Stomach (tissue), 9 donors: Measurements from ENCODE around the gene PPP1R37. TPM values are rescaled to one million over a fixed set of nuclear protein-coding genes. Genes with fewer than 3 reads are reported as not detected.

Source experiments
- DNase-seq, 2 donors: peaks; one replicate each; pipeline versions ENCODE4 v3.0.0 to v3.0.0-alpha.2; 2013 to 2019
- H3K27ac ChIP-seq, 5 donors: fragments of 200-600 bp in 4 of 5; sonication (generic) in 4 of 5; one replicate each; pipeline ENCODE4 v1.5.1; 2013 to 2019; ENCODE audit warnings: mild to moderate bottlenecking in 1 of 5, moderate library complexity in 1 of 5
- H3K27me3 ChIP-seq, 3 donors: fragments of 200-600 bp; sonication (generic); one replicate each; pipeline ENCODE4 v1.5.1; 2017 to 2019; ENCODE audit warnings: mixed run types in 1 of 3
- H3K36me3 ChIP-seq, 4 donors: fragments of 200-600 bp; sonication (generic); 1 replicate in 3 of 4; 2 replicates in 1 of 4; pipeline ENCODE4 v1.5.1; 2016 to 2019
- H3K4me1 ChIP-seq, 4 donors: fragments of 200-600 bp; sonication (generic); one replicate each; pipeline ENCODE4 v1.5.1; 2016 to 2019
- H3K4me3 ChIP-seq, 4 donors: fragments of 200-600 bp; sonication (generic) in 3 of 4; one replicate each; pipeline ENCODE4 v1.5.1; 2016 to 2019; ENCODE audit warnings: mild to moderate bottlenecking in 1 of 4
- H3K9me3 ChIP-seq, 4 donors: fragments of 200-600 bp; sonication (generic); one replicate each; pipeline ENCODE4 v1.5.1; 2016 to 2019
- EP300 ChIP-seq: sonication (generic); formaldehyde crosslinking; IDR thresholded peaks from one replicate; pipeline ENCODE4 v1.6.1; 2017; ENCODE audit warnings: antibody characterized with exemption
- POLR2A ChIP-seq, 4 donors: fragments of 450-650 bp; IDR thresholded peaks; one replicate each; pipeline ENCODE4 v1.6.1; 2016; ENCODE audit warnings: antibody characterized with exemption in 4 of 4, control low read depth in 2 of 4, mild to moderate bottlenecking in 1 of 4, moderate library complexity in 1 of 4
- POLR2AphosphoS5 ChIP-seq, 3 donors: sonication (generic); formaldehyde crosslinking; IDR thresholded peaks; one replicate each; pipeline ENCODE4 v1.6.1; 2016; ENCODE audit warnings: antibody characterized with exemption in 3 of 3
- WGBS, 5 donors: extraction: QIAGEN DNeasy Blood & Tissue Kit in 3 of 5; methylation state at CpG; one replicate each; pipeline versions ENCODE4 v1.1.5 to v1.1.7; 2013 to 2018; 5-methylcytosine and 5-hydroxymethylcytosine counted together
- intact Hi-C: fragments of 100-400 bp; cut with DNase I; formaldehyde crosslinking; loops from one replicate; pipeline ENCODE4 v1.15.1; 2023; ENCODE audit warnings: low total_unique reads
- polyA plus RNA-seq, 3 donors: library from polyadenylated mRNA; stranded (reverse); fragments of 200-250 nt; gene quantifications; one replicate each; pipeline ENCODE4 v1.2.3, GENCODE V29; 2013
- total RNA-seq, 5 donors: library from RNA; depleted of rRNA; stranded (reverse); fragments of >200 nt; gene quantifications; one replicate each; pipeline versions ENCODE4 v1.1.0 to v1.2.3, GENCODE V29; 2014 to 2016
- TF ChIP-seq, protein P1 (sequence below), 7 experiments: fragments of 450-650 bp in 4 of 7; fragments of 200-600 bp in 3 of 7; sonication (generic) in 3 of 7; IDR thresholded peaks; one replicate each; pipeline ENCODE4 v1.5.1; 2016 to 2019; ENCODE audit warnings: antibody characterized with exemption in 7 of 7, control low read depth in 2 of 7, mild to moderate bottlenecking in 1 of 7
- donor health status: healthy with polysubstance abuse.
- donor health status: Bipolar disorder and iron deficiency.
- donor health status: healthy.

The PPP1R37 gene
- total and polyA plus RNA-seq, 8 donors, result 25.7 to 268 (median 53.9) TPM

DNA sequence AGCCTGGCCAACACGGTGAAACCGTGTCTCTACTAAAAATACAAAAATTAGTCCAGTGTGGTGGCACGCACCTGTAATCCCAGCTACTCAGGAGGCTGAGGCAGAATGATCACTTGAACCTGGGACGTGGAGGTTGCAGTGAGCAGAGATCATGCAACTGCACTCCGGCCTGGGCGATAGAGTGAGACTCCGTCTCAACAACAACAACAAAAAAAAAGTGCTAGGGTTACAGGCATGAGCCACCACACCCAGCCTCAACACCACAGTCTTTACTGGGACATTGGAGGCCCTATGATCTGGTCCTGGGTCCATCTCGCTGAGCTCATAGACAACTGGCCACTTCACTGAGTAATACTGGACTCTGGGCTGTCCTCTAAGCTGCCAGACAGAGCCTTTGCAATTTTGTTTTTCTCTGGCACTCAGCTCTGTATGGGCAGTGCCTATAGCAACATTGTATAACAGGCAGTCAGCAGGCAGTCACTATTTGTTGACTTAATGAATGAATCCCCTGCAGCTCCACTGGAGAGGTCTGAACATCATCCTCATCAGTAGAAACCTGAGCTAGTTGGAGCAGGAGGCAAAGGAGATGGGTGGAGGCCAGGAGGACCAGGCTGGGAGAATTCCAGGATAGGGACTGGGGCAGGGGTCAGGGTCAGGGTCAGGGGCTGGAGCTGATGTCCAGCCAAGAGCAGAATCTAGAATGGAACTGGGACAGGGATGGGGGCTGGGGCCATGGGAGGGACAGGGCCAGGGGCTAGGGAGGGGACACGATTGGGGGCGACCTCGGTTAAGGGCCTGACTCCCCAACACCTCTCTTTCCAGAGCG is 93.7 kb downstream of the PPP1R37 start:
- no peak overlapping the region for H3K4me3 ChIP-seq
- peaks cover 1 to 25% (median 6%) of the 10 kb centered on the region in 4 donors for H3K4me1 ChIP-seq
- intact Hi-C loops, result no loop called here
- no peaks in the 10 kb centered on the region for H3K27me3 ChIP-seq
- no peak for DNase-seq
- H3K9me3 ChIP-seq, result no peaks in the 10 kb centered on the region
- WGBS, 5 donors, result 79 to 93% (median 91%) methylated on average over 10 to 12 of the region's 12 CpGs
- no peak overlapping the region for H3K27ac ChIP-seq
- TF ChIP-seq EP300, result no peak
- no peak for TF ChIP-seq POLR2AphosphoS5 (IDR thresholded peaks at IDR 0.05)
- no peak for TF ChIP-seq POLR2A (IDR thresholded peaks at IDR 0.05)
- TF ChIP-seq, protein P1, sequence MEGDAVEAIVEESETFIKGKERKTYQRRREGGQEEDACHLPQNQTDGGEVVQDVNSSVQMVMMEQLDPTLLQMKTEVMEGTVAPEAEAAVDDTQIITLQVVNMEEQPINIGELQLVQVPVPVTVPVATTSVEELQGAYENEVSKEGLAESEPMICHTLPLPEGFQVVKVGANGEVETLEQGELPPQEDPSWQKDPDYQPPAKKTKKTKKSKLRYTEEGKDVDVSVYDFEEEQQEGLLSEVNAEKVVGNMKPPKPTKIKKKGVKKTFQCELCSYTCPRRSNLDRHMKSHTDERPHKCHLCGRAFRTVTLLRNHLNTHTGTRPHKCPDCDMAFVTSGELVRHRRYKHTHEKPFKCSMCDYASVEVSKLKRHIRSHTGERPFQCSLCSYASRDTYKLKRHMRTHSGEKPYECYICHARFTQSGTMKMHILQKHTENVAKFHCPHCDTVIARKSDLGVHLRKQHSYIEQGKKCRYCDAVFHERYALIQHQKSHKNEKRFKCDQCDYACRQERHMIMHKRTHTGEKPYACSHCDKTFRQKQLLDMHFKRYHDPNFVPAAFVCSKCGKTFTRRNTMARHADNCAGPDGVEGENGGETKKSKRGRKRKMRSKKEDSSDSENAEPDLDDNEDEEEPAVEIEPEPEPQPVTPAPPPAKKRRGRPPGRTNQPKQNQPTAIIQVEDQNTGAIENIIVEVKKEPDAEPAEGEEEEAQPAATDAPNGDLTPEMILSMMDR (IDR thresholded peaks at IDR 0.05), result no peak
- H3K36me3 ChIP-seq, result peaks cover 0 to 4% (median 2%) of the 10 kb centered on the region in 4 donors

DNA sequence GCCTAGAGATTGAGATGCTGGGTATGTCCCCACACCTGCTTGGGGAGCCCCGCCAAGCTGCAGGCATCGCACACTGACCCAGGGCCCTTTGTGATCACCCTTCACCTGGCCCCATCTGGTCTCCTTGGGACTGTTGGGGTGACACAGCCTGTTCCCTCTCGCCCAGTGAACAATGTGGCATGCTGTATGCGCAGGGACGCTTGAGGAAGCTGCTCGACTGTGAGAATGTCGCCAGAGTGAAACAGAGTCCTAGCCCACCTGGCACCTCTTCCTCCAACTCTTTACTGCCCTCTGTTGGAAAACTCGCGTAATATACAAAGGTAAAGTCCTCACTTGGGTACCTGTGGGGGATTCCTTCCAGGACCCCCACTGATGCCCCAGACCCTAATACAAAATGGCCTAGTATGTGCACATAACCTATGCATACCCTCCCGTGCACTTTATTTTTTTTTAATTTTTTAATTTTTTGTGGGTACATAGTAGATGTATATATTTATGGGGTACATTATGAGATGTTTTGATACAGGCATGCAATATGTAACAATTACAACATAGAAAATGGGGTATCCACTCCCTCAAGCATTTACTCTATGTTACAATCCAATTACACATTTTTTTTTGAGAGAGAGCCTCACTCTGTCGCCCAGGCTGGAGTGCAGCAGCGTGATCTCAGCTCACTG is 94.6 kb downstream of the PPP1R37 start:
- no peaks in the 10 kb centered on the region for H3K27me3 ChIP-seq
- intact Hi-C loops, result no loop called here
- H3K4me1 ChIP-seq, result peaks cover 0 to 17% (median 5%) of the 10 kb centered on the region in 4 donors
- 35 to 43% (median 40%) methylated on average over 10 to 12 of the region's 12 CpGs for WGBS, 5 donors
- no peaks in the 10 kb centered on the region for H3K9me3 ChIP-seq
- no peak overlapping the region for H3K4me3 ChIP-seq
- DNase-seq, result peak in 1 of 2 donors; percentile 73
- TF ChIP-seq, protein P1 (IDR thresholded peaks at IDR 0.05), result peak in 4 of 7 experiments; percentile 16 to 54 (median 36)
- no peak for TF ChIP-seq POLR2A (IDR thresholded peaks at IDR 0.05)
- H3K36me3 ChIP-seq, result peaks cover 0 to 9% (median 0%) of the 10 kb centered on the region in 4 donors
- no peak overlapping the region for H3K27ac ChIP-seq

DNA sequence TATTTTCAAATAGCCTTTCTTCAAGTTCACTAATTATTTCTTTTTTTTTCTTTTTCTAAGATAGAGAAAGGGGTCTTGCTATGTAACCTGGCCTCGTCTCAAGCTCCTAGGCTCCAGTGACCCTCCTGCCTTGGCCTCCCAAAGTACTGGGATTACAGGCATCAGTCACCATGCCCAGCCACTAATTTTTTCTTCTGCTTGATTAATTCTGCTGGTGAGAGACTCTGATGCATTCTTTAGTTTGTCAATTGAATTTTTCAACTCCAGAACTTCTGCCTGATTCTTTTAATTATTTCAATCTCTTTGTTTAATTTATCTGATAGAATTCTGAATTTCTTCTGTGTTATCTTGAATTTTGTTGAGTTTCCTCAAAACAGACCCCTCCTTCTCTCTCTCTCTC is 97.0 kb downstream of the PPP1R37 start:
- WGBS, 5 donors, result 77 to 100% (median 97%) methylated on average over 1 of the region's 1 CpG
- Histone ChIP-seq H3K9me3 (no peaks in the 10 kb centered on the region), H3K4me3 (no peak overlapping the region), H3K4me1 (peaks cover 0 to 5% (median 0%) of the 10 kb centered on the region in 4 donors), H3K36me3 (peaks cover 0 to 9% (median 0%) of the 10 kb centered on the region in 4 donors), H3K27ac (no peak overlapping the region), H3K27me3 (no peaks in the 10 kb centered on the region)
- DNase-seq, result no peak
- intact Hi-C loops, result no loop called here
- no peak for TF ChIP-seq POLR2AphosphoS5 (IDR thresholded peaks at IDR 0.05)
- no peak for TF ChIP-seq EP300
- no peak for TF ChIP-seq POLR2A (IDR thresholded peaks at IDR 0.05)
- TF ChIP-seq, protein P1 (IDR thresholded peaks at IDR 0.05), result no peak

DNA sequence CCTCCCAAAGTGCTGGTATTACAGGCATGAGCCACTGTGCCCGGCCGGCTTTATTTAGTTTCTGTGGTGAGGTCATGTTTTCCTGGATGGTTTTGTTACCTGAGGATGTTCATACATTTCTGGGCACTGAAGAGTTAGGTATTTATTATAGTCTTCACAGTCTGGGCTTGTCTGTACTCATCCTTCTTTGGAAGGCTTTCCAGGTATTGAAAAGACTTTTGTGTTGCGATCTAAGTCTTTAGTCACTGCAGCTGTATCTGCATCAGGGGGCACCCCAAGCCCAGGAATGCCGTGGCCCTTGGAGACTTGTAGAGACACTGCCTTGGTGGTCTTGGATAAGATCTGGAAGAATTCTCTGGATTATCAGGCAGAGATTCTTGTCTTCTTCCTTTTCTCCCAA is 98.4 kb downstream of the PPP1R37 start:
- Histone ChIP-seq H3K9me3 (no peaks in the 10 kb centered on the region), H3K36me3 (peaks cover 0 to 9% (median 0%) of the 10 kb centered on the region in 4 donors), H3K4me3 (no peak overlapping the region), H3K27ac (no peak overlapping the region), H3K4me1 (peaks cover 0 to 5% (median 0%) of the 10 kb centered on the region in 4 donors), H3K27me3 (no peaks in the 10 kb centered on the region)
- intact Hi-C loops, result no loop called here
- 89 to 97% (median 94%) methylated on average over 4 of the region's 4 CpGs for WGBS, 5 donors
- no peak for DNase-seq
- no peak for TF ChIP-seq EP300
- no peak for TF ChIP-seq POLR2AphosphoS5 (IDR thresholded peaks at IDR 0.05)
- no peak for TF ChIP-seq POLR2A (IDR thresholded peaks at IDR 0.05)
- TF ChIP-seq, protein P1 (IDR thresholded peaks at IDR 0.05), result no peak
